Astrocyte of the hippocampus (primary cell): ENCODE measurements around the gene ZNF587.
A peak's percentile ranks its signal among the peaks of the same experiment; 100 is the strongest.

Experiments used
- DNase-seq: peaks from one replicate; pipeline ENCODE4 v3.0.0; 2011; ENCODE audit warnings: low read depth, low spot score

Gene ZNF587

GRCh38 chr19:57887195-57887941 is 37.7 kb downstream of the ZNF587 start:
- DNase-seq: peak; percentile 54

DNA sequence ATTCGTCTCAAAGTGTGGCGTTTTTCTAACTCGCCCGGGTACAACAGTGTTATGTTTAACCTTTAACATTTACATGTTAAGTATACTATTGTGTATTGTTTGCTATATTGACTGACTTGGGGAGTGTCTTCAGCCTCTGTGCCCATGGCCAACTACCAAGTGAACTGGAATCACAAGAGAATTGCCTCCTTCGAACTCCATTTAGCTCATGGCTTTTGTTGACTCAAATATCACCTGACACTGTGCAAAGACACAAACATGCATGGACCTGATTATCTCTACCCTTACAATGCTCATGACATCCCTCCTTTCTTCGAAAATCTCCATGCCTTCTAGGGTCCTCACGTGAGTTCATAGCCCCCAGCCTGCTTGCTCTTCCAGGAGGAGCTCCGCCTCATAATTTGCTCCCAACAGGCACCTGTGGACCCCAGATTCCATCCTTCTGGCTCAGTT is 38.5 kb downstream of the ZNF587 start:
- peak; percentile 31 for DNase-seq

DNA sequence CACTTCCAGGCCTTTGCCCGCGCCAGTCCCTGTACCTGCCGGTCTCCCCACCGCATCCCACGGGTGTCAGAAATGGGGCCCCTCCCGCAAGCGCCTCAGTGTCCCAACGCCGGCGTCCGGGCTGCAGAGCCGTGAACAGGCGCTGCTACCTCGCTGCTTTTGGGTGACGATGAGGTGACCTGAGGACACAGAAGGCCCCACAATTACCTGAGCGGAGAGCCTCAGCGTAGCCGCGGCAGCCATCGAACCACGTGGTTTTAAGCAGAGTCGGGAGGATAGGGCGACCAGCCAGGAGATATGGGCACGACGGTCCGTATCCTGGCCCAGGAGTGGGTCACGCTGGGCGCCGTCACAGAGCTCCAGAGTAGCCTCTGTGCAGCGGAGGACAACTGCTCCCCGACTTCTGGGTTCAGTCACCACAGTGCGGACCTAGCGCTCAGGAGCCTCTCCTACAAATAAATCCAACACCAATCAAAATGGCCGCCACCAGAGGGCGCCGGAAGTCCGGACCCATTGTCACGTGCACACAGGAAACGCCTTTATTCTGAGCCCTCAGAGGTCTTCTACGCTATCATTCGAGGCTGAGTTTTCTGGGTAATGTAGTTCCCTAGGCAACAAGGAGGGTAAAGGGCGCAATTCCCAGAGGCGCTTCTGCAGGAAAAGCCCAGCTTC is 39.0 kb downstream of the ZNF587 start, which contains the start of gene ZNF814:
Gene ZNF814, minus strand, starts transcription at position 478 of the 672 bp plus-strand sequence. Its CDS starts 235 bp downstream, at position 243.
- peak; percentile 90 for DNase-seq

GRCh38 chr19:57890706-57891105 is 41.0 kb downstream of the ZNF587 start:
- DNase-seq: peak; percentile 82

GRCh38 chr19:57900311-57900710 is 50.7 kb downstream of the ZNF587 start:
- DNase-seq: no peak

GRCh38 chr19:57903618-57904184 is 54.0 kb downstream of the ZNF587 start:
- DNase-seq: no peak

DNA sequence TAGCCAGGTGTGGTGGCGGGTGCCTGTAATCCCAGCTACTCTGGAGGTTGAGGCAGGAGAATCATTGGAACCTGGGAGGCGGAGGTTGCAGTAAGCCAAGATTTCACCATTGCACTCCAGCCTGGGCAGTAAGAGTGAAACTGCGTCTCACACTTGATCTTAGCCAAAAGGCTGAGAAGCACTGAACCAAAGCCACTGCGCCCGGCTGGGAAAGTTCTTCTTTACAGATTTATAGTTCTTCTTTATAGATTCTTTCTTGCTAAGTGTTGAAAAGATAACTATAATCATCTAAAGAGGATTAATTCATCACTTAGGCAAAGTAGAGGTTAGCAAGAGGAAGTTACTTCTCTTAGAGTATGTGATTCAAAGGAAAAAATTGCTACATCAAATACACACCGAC is 55.6 kb downstream of the ZNF587 start:
- DNase-seq: no peak

GRCh38 chr19:57907394-57907793 is 57.7 kb downstream of the ZNF587 start:
- DNase-seq: no peak

DNA sequence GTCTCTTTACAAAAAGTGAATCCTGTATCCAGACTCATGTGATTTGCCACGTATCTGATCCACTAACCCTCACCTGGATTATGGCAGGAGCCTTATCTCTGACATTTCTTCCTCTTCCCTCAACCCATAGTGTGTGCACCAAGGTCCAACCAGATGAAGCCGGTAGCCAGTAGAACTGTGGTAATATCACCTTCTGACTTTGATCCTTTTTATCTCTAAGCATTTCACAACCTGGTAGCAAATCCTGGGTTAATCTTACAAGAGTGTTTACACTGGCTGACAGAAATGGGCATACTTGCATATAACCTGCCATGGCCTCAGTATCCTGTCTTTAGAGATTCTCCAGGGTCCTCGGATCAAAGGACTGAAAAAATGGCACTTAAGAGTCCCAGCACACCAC is 64.9 kb downstream of the ZNF587 start:
- no peak for DNase-seq
